Lung microvascular endothelial cell (primary cell): ENCODE data around the gene TMTC1. TPM values are rescaled to one million over a fixed set of nuclear protein-coding genes. Genes with fewer than 3 reads are reported as not detected.

Source experiments
- DNase-seq, 2 donors: peaks; one replicate each; pipeline versions ENCODE4 v3.0.0 to v3.0.0-alpha.2; 2010; ENCODE audit warnings: low read depth in 2 of 2
- total RNA-seq: library from RNA; depleted of rRNA; stranded (reverse); fragments of >200 nt; gene quantifications from 2 replicates; pipeline ENCODE4 v1.2.1, GENCODE V29; 2014

The TMTC1 gene
- total RNA-seq, 1 donor from 2014 or later: 6.9 TPM

GRCh38 chr12:29741342-29742241 is 42.1 kb downstream of the TMTC1 start:
- DNase-seq: peak in 1 of 2 donors; percentile 89

GRCh38 chr12:29739279-29739991 is 44.3 kb downstream of the TMTC1 start:
- no peak for DNase-seq

GRCh38 chr12:29738365-29738764 is 45.4 kb downstream of the TMTC1 start:
- no peak for DNase-seq

- no peak for DNase-seq
Observed at GRCh38 chr12:29737644-29738043, 46.1 kb downstream of the TMTC1 start.

- DNase-seq: no peak
Observed at GRCh38 chr12:29735604-29736003, 48.1 kb downstream of the TMTC1 start.

GRCh38 chr12:29734734-29735133 is 49.0 kb downstream of the TMTC1 start:
- no peak for DNase-seq

- no peak for DNase-seq
Observed at GRCh38 chr12:29734305-29734704, 49.4 kb downstream of the TMTC1 start.

- no peak for DNase-seq
Observed at GRCh38 chr12:29733501-29733900, 50.2 kb downstream of the TMTC1 start.

GRCh38 chr12:29733060-29733459 is 50.7 kb downstream of the TMTC1 start:
- peak in 1 of 2 donors; percentile 41 for DNase-seq

- no peak for DNase-seq
Observed at GRCh38 chr12:29732593-29732992, 51.1 kb downstream of the TMTC1 start.

GRCh38 chr12:29732191-29732590 is 51.6 kb downstream of the TMTC1 start:
- peak; percentile 41 to 89 for DNase-seq

- DNase-seq: peak in 1 of 2 donors; percentile 69
Observed at GRCh38 chr12:29731591-29731990, 52.2 kb downstream of the TMTC1 start.

- no peak for DNase-seq
Observed at GRCh38 chr12:29730481-29730880, 53.3 kb downstream of the TMTC1 start.

- DNase-seq: peak; percentile 27 to 28
Observed at GRCh38 chr12:29728030-29728429, 55.7 kb downstream of the TMTC1 start.

GRCh38 chr12:29726741-29727348 is 56.9 kb downstream of the TMTC1 start:
- no peak for DNase-seq

GRCh38 chr12:29726321-29726692 is 57.4 kb downstream of the TMTC1 start:
- peak; percentile 57 to 65 for DNase-seq

- peak; percentile 69 to 82 for DNase-seq
Observed at GRCh38 chr12:29725587-29726320, 58.0 kb downstream of the TMTC1 start.

GRCh38 chr12:29722164-29722563 is 61.6 kb downstream of the TMTC1 start:
- no peak for DNase-seq

- no peak for DNase-seq
Observed at GRCh38 chr12:29719381-29719780, 64.4 kb downstream of the TMTC1 start.

- DNase-seq: no peak
Observed at GRCh38 chr12:29717540-29718100, 66.1 kb downstream of the TMTC1 start.

- DNase-seq: no peak
Observed at GRCh38 chr12:29714966-29715365, 68.8 kb downstream of the TMTC1 start.
